Stomach (tissue), 4 donors: ENCODE measurements around the gene SMIM14.
"Not testable (repeated sequence)": the region's sequence is repeated elsewhere in the genome, so short reads cannot be mapped to it uniquely, and the experiment has no call there.

Source experiments
- EP300 ChIP-seq: sonication (generic); formaldehyde crosslinking; IDR thresholded peaks from one replicate; pipeline ENCODE4 v1.6.1; 2017; ENCODE audit warnings: antibody characterized with exemption
- TF ChIP-seq, protein P1 (sequence below), 7 experiments: fragments of 450-650 bp in 4 of 7; fragments of 200-600 bp in 3 of 7; sonication (generic) in 3 of 7; IDR thresholded peaks; one replicate each; pipeline ENCODE4 v1.5.1; 2016 to 2019; ENCODE audit warnings: antibody characterized with exemption in 7 of 7, control low read depth in 2 of 7, mild to moderate bottlenecking in 1 of 7

DNA sequence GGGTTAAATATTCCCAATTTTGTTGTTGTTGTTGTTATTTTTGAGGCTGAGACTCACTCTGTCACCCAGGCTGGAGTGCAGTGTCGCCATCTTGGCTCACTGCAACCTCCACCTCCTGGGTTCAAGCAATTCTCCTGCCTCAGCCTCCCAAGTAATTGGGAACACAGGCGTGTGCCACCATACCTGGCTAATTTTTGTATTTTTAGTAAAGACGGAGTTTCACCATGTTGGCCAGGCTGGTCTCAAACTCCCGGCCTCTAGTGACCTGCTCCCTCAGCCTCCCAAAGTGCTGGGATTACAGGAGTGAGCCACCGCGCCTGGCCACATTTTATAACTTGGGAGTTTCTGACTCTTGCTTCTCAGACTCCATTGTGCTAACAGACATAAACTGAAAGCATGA, 22.6 kb downstream of the SMIM14 start:
- TF ChIP-seq, protein P1, sequence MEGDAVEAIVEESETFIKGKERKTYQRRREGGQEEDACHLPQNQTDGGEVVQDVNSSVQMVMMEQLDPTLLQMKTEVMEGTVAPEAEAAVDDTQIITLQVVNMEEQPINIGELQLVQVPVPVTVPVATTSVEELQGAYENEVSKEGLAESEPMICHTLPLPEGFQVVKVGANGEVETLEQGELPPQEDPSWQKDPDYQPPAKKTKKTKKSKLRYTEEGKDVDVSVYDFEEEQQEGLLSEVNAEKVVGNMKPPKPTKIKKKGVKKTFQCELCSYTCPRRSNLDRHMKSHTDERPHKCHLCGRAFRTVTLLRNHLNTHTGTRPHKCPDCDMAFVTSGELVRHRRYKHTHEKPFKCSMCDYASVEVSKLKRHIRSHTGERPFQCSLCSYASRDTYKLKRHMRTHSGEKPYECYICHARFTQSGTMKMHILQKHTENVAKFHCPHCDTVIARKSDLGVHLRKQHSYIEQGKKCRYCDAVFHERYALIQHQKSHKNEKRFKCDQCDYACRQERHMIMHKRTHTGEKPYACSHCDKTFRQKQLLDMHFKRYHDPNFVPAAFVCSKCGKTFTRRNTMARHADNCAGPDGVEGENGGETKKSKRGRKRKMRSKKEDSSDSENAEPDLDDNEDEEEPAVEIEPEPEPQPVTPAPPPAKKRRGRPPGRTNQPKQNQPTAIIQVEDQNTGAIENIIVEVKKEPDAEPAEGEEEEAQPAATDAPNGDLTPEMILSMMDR (IDR thresholded peaks at IDR 0.05) = not testable (repeated sequence)
- TF ChIP-seq EP300 = not testable (repeated sequence)
